Karpas-422 (cell line): ENCODE results near the gene SYP. TPM values are rescaled to one million over a fixed set of nuclear protein-coding genes. Genes with fewer than 3 reads are reported as not detected.
"Not testable (repeated sequence)": the region's sequence is repeated elsewhere in the genome, so short reads cannot be mapped to it uniquely, and the experiment has no call there.

Experiments
- DNase-seq: peaks from one replicate; pipeline ENCODE4 v3.0.0-alpha.2; 2015
- H2AFZ ChIP-seq: fragments of 200-600 bp; sonication (generic); 2 replicates; pipeline ENCODE4 v1.6.1; 2014; ENCODE audit warnings: antibody characterized with exemption, low read length, mixed read lengths
- H3K27ac ChIP-seq: fragments of 200-600 bp; sonication (generic); 2 replicates; pipeline ENCODE4 v1.5.1; 2014; ENCODE audit warnings: mild to moderate bottlenecking, low read length, moderate library complexity
- H3K27me3 ChIP-seq: fragments of 200-600 bp; sonication (generic); 2 replicates; pipeline ENCODE4 v1.6.1; 2014; ENCODE audit warnings: low read length, mixed read lengths
- H3K36me3 ChIP-seq: fragments of 200-600 bp; sonication (generic); 2 replicates; pipeline ENCODE4 v1.6.1; 2014; ENCODE audit warnings: low read length, mixed read lengths; ENCODE audit not compliant: insufficient read depth
- H3K4me1 ChIP-seq: fragments of 200-600 bp; sonication (generic); 2 replicates; pipeline ENCODE4 v1.6.1; 2014; ENCODE audit warnings: mild to moderate bottlenecking, low read length, mixed read lengths
- H3K4me2 ChIP-seq: fragments of 200-600 bp; sonication (generic); 2 replicates; pipeline ENCODE4 v1.6.1; 2014; ENCODE audit warnings: low read length, low read depth, mild to moderate bottlenecking; ENCODE audit not compliant: poor library complexity, severe bottlenecking
- H3K4me3 ChIP-seq: fragments of 200-600 bp; sonication (generic); 2 replicates; pipeline ENCODE4 v1.5.1; 2014; ENCODE audit warnings: mild to moderate bottlenecking, antibody characterized with exemption, low read length, mixed read lengths
- H3K79me2 ChIP-seq: fragments of 200-600 bp; sonication (generic); 2 replicates; pipeline ENCODE4 v1.6.1; 2014; ENCODE audit warnings: mild to moderate bottlenecking, low read length, mixed read lengths
- H3K9ac ChIP-seq: fragments of 200-600 bp; sonication (generic); 2 replicates; pipeline ENCODE4 v1.6.0; 2014; ENCODE audit warnings: low read length
- H3K9me2 ChIP-seq: fragments of 200-600 bp; sonication (generic), shearing (Covaris generic); replicated peaks from 2 replicates; pipeline ENCODE4 v1.6.0; 2014; ENCODE audit warnings: mild to moderate bottlenecking, low read length, moderate library complexity; ENCODE audit not compliant: insufficient read depth
- H3K9me3 ChIP-seq: fragments of 300-700, 200-600 bp; sonication (generic); 2 replicates; pipeline ENCODE4 v1.6.1; 2014; ENCODE audit warnings: low read length, mixed read lengths
- H4K20me1 ChIP-seq: fragments of 200-600 bp; sonication (generic); 2 replicates; pipeline ENCODE4 v1.6.1; 2014; ENCODE audit warnings: mild to moderate bottlenecking, antibody characterized with exemption, low read length, low read depth; ENCODE audit not compliant: insufficient read depth
- total RNA-seq: library from RNA; depleted of rRNA; stranded (reverse); fragments of >200 nt; shearing (Covaris generic); gene quantifications from 2 replicates; pipeline ENCODE4 v1.2.3, GENCODE V29; 2014; ENCODE audit warnings: low replicate concordance

Gene SYP
- total RNA-seq, 1 experiment from 2014 or later = 0.86 TPM

GRCh38 chrX:49176421-49177326, 23.3 kb downstream of the SYP start:
- Histone ChIP-seq H3K79me2 (no peaks in the 10 kb centered on the region), H4K20me1 (no peaks in the 10 kb centered on the region), H3K4me2 (no peak overlapping the region), H3K9me2 (no peaks in the 10 kb centered on the region), H3K27ac (no peak overlapping the region), H2AFZ (no peak overlapping the region), H3K36me3 (0 out of 2 replicates have a peak, but pooled peaks cover 3% of the 10 kb centered on the region), H3K9me3 (no peaks in the 10 kb centered on the region), H3K4me1 (peaks cover 18% of the 10 kb centered on the region), H3K9ac (no peak overlapping the region), H3K4me3 (no peak overlapping the region), H3K27me3 (no peaks in the 10 kb centered on the region)
- peak; percentile 73 for DNase-seq

GRCh38 chrX:49175435-49176274, 24.3 kb downstream of the SYP start:
- peak; percentile 23 for DNase-seq
- 0 out of 2 replicates have a peak, but pooled peaks cover 3% of the 10 kb centered on the region for H3K36me3 ChIP-seq

GRCh38 chrX:49174723-49175122, 25.3 kb downstream of the SYP start:
- Histone ChIP-seq H3K9me2 (no peaks in the 10 kb centered on the region), H3K79me2 (no peaks in the 10 kb centered on the region), H3K4me2 (no peak overlapping the region), H3K27ac (no peak overlapping the region), H3K9ac (no peak overlapping the region), H3K27me3 (no peaks in the 10 kb centered on the region), H3K36me3 (no peaks in the 10 kb centered on the region), H3K4me3 (no peak overlapping the region), H3K4me1 (peaks cover 21% of the 10 kb centered on the region), H3K9me3 (no peaks in the 10 kb centered on the region), H4K20me1 (no peaks in the 10 kb centered on the region), H2AFZ (no peak overlapping the region)
- peak; percentile 33 for DNase-seq

More at GRCh38 chrX:49175435-49176274, 24.3 kb downstream of the SYP start:
- H3K79me2 ChIP-seq = no peaks in the 10 kb centered on the region
- H3K27me3 ChIP-seq = no peaks in the 10 kb centered on the region
- no peak overlapping the region for H3K27ac ChIP-seq
- no peaks in the 10 kb centered on the region for H3K9me2 ChIP-seq
- H3K4me2 ChIP-seq = no peak overlapping the region
- no peaks in the 10 kb centered on the region for H4K20me1 ChIP-seq
- no peak overlapping the region for H3K9ac ChIP-seq
- peaks cover 21% of the 10 kb centered on the region for H3K4me1 ChIP-seq
- H2AFZ ChIP-seq = no peak overlapping the region
- H3K4me3 ChIP-seq = no peak overlapping the region
- H3K9me3 ChIP-seq = no peaks in the 10 kb centered on the region

GRCh38 chrX:49173544-49173943, 26.4 kb downstream of the SYP start:
- H2AFZ ChIP-seq, H3K79me2 ChIP-seq, H3K9me3 ChIP-seq, H3K27ac ChIP-seq, DNase-seq, H3K9ac ChIP-seq, H3K9me2 ChIP-seq, H4K20me1 ChIP-seq, H3K36me3 ChIP-seq, H3K27me3 ChIP-seq: not testable (repeated sequence)
- Histone ChIP-seq H3K4me1 (peaks cover 21% of the 10 kb centered on the region), H3K4me3 (peak overlapping the region; percentile 69; the same call in 1 of the 2 replicates), H3K4me2 (peak overlapping the region; percentile 84)

- no peaks in the 10 kb centered on the region for H3K79me2 ChIP-seq
- H3K9me2 ChIP-seq = no peaks in the 10 kb centered on the region
- H3K9me3 ChIP-seq = no peaks in the 10 kb centered on the region
- H3K4me2 ChIP-seq = peak overlapping the region; percentile 84
- peak; percentile 90 for DNase-seq
- peak overlapping the region; percentile 69 for H3K4me3 ChIP-seq
- H3K27ac ChIP-seq = peak overlapping the region; percentile 37; the same call in 1 of the 2 replicates
- H3K27me3 ChIP-seq = no peaks in the 10 kb centered on the region
- H3K9ac ChIP-seq = peak overlapping the region; percentile 75
- H3K36me3 ChIP-seq = no peaks in the 10 kb centered on the region
- peaks cover 28% of the 10 kb centered on the region for H3K4me1 ChIP-seq
- H4K20me1 ChIP-seq = no peaks in the 10 kb centered on the region
- H2AFZ ChIP-seq = peak overlapping the region; percentile 71; the same call in 1 of the 2 replicates
These were observed 27.7 kb downstream of the SYP start for GRCh38 chrX:49172280-49172780.

GRCh38 chrX:49171752-49172279, 28.2 kb downstream of the SYP start, which contains the start of gene PLP2:
Gene PLP2 (plus strand): TSS chrX:49171898. CDS start chrX:49172001, 103 bp downstream.
- H3K9me3 ChIP-seq = no peaks in the 10 kb centered on the region
- peak within 1 kb of the TSS; percentile 75 for H3K9ac ChIP-seq
- no peaks in the 10 kb centered on the region for H3K9me2 ChIP-seq
- H2AFZ ChIP-seq = peak within 1 kb of the TSS; percentile 71; the same call in 1 of the 2 replicates
- peak; percentile 71 for DNase-seq
- peak within 1 kb of the TSS; percentile 84 for H3K4me2 ChIP-seq
- no peaks in the 10 kb centered on the region for H3K36me3 ChIP-seq
- no peaks in the 10 kb centered on the region for H4K20me1 ChIP-seq
- peak within 1 kb of the TSS; percentile 69 for H3K4me3 ChIP-seq
- H3K4me1 ChIP-seq = peaks cover 32% of the 10 kb centered on the region
- peak within 1 kb of the TSS; percentile 37; the same call in 1 of the 2 replicates for H3K27ac ChIP-seq
- H3K79me2 ChIP-seq = no peaks in the 10 kb centered on the region
- no peaks in the 10 kb centered on the region for H3K27me3 ChIP-seq

GRCh38 chrX:49167740-49168108, 32.3 kb downstream of the SYP start:
- H3K4me3 ChIP-seq = peak overlapping the region; percentile 62; the same call in 1 of the 2 replicates
- no peaks in the 10 kb centered on the region for H4K20me1 ChIP-seq

More at GRCh38 chrX:49167740-49168108, 32.3 kb downstream of the SYP start:
- Histone ChIP-seq H3K9ac (peak overlapping the region; percentile 62), H3K9me3 (no peaks in the 10 kb centered on the region; the same call in 1 of the 2 replicates), H3K4me1 (peaks cover 35% of the 10 kb centered on the region), H3K27ac (no peak overlapping the region), H2AFZ (no peak overlapping the region), H3K27me3 (no peaks in the 10 kb centered on the region), H3K79me2 (no peaks in the 10 kb centered on the region), H3K4me2 (peak overlapping the region; percentile 70), H3K9me2 (no peaks in the 10 kb centered on the region), H3K36me3 (no peaks in the 10 kb centered on the region)
- no peak for DNase-seq
